Panc1 (cell line): Measurements from ENCODE around the gene MYOZ2.

Experiments
- CTCF ChIP-seq: fragments of 450-650 bp; IDR thresholded peaks from 2 replicates; pipeline ENCODE4 v1.5.1; 2017; ENCODE audit warnings: mild to moderate bottlenecking
- REST ChIP-seq, 2 experiments: IDR thresholded peaks; 2 replicates each; pipeline ENCODE4 v1.6.1; 2011 to 2012; ENCODE audit warnings: low read depth in 2 of 2, control low read depth in 1 of 2, low read length in 1 of 2, mild to moderate bottlenecking in 1 of 2, moderate library complexity in 1 of 2; ENCODE audit not compliant: insufficient read depth in 1 of 2

GRCh38 chr4:119162174-119162573 lies 26.5 kb downstream of the MYOZ2 start:
- TF ChIP-seq CTCF (no peak), REST (IDR thresholded peaks at IDR 0.05; ENCODE audit: insufficient read depth in 1 of 2, low read depth in 2 of 2, low read length in 1 of 2) (no peak)
